Effector memory CD8-positive, alpha-beta T cell (primary cell): Measurements from ENCODE around the gene DLL1.
A peak's percentile ranks its signal among the peaks of the same experiment; 100 is the strongest.

Experiments used
- ATAC-seq: fragments of 150-1000 bp; cut with Tn5 transposase; replicated peaks from 2 replicates; pipeline ENCODE4 v1.10.0; 2021; ENCODE audit warnings: mild to moderate bottlenecking, moderate library complexity
- DNase-seq, 3 experiments: peaks; one replicate each; pipeline ENCODE4 v3.0.0; 2021
- H3K27ac Mint-ChIP-seq, 2 donors: one replicate each; pipeline ENCODE4 v1.8.0; 2022; ENCODE audit warnings: mild to moderate bottlenecking in 2 of 2, mixed read lengths in 2 of 2, moderate library complexity in 2 of 2
- H3K27me3 Mint-ChIP-seq, 2 donors: one replicate each; pipeline ENCODE4 v1.8.0; 2022; ENCODE audit warnings: mixed read lengths in 2 of 2
- H3K36me3 Mint-ChIP-seq: one replicate; pipeline ENCODE4 v1.8.0; 2022; ENCODE audit warnings: mild to moderate bottlenecking, moderate library complexity, mixed read lengths; ENCODE audit not compliant: insufficient read depth
- H3K4me1 Mint-ChIP-seq, 2 donors: one replicate each; pipeline ENCODE4 v1.8.0; 2022; ENCODE audit warnings: low read depth in 2 of 2, mixed read lengths in 2 of 2
- H3K4me3 Mint-ChIP-seq, 2 donors: one replicate each; pipeline ENCODE4 v1.8.0; 2022; ENCODE audit warnings: mild to moderate bottlenecking in 2 of 2, mixed read lengths in 2 of 2, moderate library complexity in 2 of 2
- H3K9me3 Mint-ChIP-seq, 2 donors: one replicate each; pipeline ENCODE4 v1.8.0; 2022; ENCODE audit warnings: mixed read lengths in 2 of 2

The DLL1 gene

DNA sequence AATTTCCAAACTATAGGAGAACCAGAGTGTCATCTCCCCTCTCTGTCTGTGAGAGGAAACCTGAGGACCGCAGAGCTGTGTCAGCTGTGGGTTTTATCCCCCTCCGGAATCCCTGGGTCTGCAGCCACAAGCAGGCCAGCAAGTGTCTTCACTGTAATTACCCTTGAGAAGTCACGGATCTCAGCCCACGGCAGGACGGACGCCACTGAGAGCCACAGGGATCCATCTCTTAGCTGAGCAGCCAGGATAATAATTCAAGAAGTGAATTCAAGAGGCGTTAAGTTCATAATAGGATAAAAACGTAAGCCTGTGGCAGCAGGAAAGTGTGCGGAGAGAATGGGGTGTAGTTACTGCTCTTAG lies 37.0 kb downstream of the DLL1 start:
- Mint-ChIP-seq H3K27ac (no peak overlapping the region), H3K4me3 (no peak overlapping the region), H3K36me3 (no peaks in the 10 kb centered on the region), H3K4me1 (no peaks in the 10 kb centered on the region), H3K9me3 (no peaks in the 10 kb centered on the region), H3K27me3 (peaks cover 36 to 68% of the 10 kb centered on the region in 2 donors)
- ATAC-seq = no peak
- DNase-seq = no peak

DNA sequence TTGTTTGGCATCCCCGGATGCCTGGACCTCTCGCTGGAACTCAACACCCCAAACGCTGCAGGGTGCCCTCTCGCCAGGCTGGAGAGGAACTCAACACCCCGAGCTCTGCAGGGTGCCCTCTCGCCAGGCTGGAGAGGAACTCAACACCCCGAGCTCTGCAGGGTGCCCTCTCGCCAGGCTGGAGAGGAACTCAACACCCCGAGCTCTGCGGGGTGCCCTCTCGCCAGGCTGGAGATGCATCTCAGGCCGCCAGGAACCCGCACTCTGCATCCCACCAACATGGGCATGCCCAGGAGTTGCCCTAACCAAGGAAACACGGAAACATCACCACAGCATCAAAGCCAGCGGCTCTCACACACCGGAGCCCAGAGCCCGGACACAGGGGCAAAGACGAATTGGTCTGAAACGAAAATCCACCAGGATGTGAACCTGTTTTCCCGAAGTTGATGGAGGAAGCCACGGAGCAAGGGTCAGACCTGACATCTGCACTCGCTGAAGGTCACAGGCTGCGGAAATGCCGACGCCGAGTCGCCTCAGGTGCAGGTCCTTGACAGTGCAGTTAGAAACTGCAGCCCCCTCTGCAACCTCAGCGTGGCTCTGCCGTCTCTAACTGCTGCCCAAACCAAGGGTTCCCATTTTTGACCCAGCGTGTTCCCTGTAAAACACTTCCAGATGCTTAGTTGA lies 37.5 kb downstream of the DLL1 start:
- H3K27ac Mint-ChIP-seq = no peak overlapping the region
- H3K27me3 Mint-ChIP-seq = peaks cover 32 to 73% of the 10 kb centered on the region in 2 donors
- H3K36me3 Mint-ChIP-seq = no peaks in the 10 kb centered on the region
- H3K4me3 Mint-ChIP-seq = no peak overlapping the region
- H3K9me3 Mint-ChIP-seq = no peaks in the 10 kb centered on the region
- ATAC-seq (no peak), DNase-seq (no peak)
- no peaks in the 10 kb centered on the region for H3K4me1 Mint-ChIP-seq

DNA sequence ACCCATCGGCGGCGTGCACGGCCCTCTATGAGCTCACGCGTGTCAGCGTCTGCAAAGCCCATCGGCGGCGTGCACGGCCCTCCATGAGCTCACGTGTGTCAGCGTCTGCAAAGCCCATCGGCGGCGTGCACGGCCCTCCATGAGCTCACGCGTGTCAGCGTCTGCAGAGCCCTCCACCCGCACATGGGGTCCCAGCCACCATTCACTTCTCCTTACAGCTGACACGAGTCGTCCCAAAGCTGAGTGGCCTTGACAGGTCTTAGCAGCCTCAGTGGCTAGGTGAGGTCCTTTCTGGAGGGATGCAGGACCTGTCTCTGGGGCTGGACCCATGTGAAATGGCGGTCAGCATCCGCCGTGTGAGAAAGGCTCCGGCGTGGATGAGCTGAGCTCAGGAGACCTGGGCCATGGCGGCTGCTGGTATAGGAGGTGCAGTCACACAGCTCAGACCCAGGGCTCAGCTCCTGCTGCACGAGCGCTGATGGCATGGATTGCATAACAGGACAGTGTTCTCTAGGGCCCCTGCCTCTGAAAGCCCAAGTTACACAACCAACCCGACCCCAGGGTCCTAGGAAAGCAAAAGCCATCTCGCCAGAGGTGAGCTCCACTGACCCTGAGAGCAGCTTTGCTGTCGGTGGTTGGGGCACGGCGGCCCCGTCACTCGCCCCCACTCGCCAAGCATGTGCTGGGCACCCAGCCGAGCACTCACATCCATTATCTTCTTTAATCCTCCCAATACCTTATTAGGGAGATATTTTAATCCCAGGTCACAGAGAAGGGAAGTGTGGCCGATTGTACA lies 38.9 kb downstream of the DLL1 start:
- no peaks in the 10 kb centered on the region for H3K9me3 Mint-ChIP-seq
- H3K27me3 Mint-ChIP-seq = peaks cover 27 to 80% of the 10 kb centered on the region in 2 donors
- no peaks in the 10 kb centered on the region for H3K36me3 Mint-ChIP-seq
- DNase-seq (no peak), ATAC-seq (no peak)
- no peaks in the 10 kb centered on the region for H3K4me1 Mint-ChIP-seq
- H3K4me3 Mint-ChIP-seq = no peak overlapping the region
- no peak overlapping the region for H3K27ac Mint-ChIP-seq

DNA sequence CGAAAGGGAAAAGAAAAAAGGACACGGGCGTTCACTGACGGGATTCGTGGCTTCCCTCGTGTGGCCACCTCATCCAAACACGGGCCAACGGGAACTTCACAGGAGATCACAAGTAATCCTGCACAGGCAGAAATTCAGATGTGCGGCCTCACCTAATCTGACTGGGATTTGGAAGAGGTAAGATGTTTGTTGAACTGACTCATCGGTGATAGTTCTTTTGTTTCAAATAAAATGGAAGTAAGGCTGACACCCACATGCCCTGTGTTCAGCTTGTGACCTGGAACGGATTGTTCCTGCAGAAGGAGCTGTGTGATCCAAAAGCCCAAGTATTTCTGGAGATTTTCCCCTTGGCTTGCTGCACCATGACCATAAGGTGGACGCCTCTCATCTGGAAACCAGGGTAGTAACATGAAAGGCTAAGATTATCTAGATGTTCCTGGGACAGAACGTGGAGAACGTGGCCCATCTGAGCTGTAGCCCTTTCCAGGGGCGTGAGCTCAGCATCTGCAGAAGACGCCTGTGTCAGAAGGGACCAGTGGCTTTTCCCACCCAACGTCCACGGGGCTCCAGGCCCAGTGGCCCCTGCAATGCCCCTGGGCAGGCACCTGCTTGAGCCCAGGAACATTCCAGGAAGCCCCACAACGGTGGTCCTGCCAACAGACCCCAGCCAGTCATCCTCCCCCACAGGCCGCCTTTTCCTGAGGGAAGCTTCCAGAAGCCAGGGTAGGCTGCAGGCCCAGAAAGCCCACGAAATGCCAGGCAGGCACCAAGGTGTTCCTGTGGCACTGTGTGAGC lies 39.7 kb downstream of the DLL1 start:
- DNase-seq (no peak), ATAC-seq (no peak)
- Mint-ChIP-seq H3K36me3 (no peaks in the 10 kb centered on the region), H3K4me3 (no peak overlapping the region), H3K27ac (no peak overlapping the region), H3K9me3 (no peaks in the 10 kb centered on the region), H3K4me1 (no peaks in the 10 kb centered on the region), H3K27me3 (peaks cover 27 to 76% of the 10 kb centered on the region in 2 donors)

DNA sequence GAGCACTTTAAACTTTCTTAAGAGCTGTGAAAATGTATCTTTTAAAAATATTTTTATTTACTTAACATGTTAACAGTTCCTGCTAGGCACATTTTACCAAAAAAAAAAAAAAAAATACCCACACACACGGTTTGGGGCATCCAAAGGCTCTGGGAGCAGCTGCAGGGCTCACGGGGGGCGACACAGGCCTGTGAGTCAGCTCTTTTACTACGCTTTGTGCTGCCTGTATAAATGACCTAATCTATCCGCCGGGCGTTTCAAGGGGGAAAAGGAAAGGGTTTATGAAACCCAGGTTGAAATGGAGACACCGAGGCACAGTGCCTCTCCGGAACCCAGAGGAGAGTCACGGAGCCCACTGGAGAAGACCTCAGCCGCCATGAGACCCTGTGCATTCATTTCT lies 40.4 kb downstream of the DLL1 start:
- Mint-ChIP-seq H3K27me3 (peaks cover 27 to 75% of the 10 kb centered on the region in 2 donors), H3K4me1 (no peaks in the 10 kb centered on the region), H3K27ac (no peak overlapping the region), H3K9me3 (no peaks in the 10 kb centered on the region), H3K4me3 (no peak overlapping the region), H3K36me3 (no peaks in the 10 kb centered on the region)
- ATAC-seq (no peak), DNase-seq (no peak)

DNA sequence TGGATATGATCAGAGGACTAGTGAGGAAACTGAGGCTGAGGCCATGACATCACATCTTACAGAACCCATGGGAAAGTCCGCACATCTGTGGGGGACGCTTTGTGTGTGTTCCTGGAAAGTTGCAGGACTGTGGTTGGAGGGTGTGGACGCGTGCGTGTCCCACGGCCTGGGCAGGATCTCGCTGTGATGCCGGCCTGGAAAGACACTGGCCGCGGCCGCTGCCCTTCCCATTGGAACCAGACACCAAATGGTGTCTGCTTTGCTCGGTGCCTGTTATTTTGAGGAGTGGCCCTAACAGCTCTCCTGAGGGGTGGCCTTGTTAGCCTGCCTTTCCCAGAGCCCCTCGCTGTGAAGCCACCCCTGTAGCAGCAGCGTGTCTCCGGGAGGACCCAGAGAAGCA lies 41.1 kb downstream of the DLL1 start:
- no peaks in the 10 kb centered on the region for H3K4me1 Mint-ChIP-seq
- H3K9me3 Mint-ChIP-seq = no peaks in the 10 kb centered on the region
- H3K36me3 Mint-ChIP-seq = no peaks in the 10 kb centered on the region
- no peak overlapping the region for H3K4me3 Mint-ChIP-seq
- H3K27ac Mint-ChIP-seq = no peak overlapping the region
- peaks cover 23 to 70% of the 10 kb centered on the region in 2 donors for H3K27me3 Mint-ChIP-seq
- ATAC-seq = no peak
- DNase-seq = no peak

DNA sequence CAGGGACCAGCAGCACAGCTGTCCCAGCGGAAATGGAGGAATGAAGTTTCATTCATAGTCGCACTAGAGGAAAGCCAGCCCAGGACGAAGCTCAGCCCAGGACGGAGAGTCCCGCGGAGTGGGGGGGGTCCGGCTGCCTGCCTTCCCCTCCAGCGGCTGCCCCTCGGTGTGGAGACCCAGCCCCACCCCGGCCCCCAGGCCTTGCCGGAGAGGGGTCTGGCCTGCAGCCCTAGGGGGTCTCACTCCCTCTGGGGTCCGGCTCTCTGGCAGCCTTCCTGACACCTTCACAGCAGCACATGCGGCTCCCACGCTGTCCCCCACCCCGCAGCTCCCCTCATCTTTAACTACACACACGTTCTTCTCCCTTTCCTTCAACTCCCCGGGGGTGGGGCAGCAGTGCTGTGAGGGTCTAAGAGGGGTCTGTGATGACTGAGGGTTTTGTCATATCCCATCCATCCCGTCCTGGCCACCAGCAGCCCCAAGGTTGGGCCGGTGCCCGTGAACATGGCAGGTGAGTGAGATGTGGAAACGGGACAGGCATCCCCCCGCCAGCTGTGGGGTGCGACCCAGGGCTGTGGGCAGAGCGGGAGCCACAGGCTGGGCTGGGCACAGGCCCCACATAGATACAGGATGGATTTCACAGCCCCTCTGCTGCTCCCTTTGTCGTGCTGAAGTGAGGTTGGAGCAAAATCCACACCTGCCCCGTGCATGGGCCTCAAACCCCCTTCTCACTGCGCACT lies 41.8 kb downstream of the DLL1 start:
- DNase-seq = no peak
- ATAC-seq = no peak
- no peak overlapping the region for H3K27ac Mint-ChIP-seq

DNA sequence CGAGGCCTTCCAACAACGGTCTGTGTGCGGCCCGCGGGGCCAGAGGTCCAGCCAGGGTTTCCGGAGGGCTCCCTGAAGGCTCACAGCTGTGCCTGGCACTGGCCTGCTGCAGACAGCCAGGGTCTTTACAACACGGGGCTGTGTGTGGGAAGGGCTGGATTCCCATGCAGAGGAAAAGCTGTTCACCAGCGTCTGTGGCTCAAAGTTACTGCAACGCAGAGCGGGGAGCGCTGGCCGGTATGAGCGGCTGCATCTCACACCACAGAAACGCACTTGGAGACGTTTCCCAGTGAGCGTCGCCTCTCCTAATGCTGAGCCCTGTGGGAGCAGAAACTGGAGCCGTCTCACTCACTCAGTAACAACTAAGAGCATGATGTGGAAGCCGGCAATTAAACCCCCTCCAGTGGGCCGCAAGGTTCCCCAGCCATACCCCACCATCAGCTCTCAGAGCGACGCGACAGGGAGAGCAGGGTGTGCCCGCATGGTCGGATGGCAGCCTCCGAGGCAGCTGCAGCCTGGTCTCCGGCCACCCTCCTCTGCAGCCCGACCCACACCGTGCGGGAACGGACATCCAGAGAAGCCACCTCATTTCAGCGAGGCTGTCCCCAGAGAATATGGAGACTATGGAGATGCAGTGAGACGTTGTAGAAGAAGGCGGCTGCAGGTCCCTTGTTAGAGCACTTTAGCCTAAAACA lies 42.6 kb downstream of the DLL1 start:
- Mint-ChIP-seq H3K36me3 (no peaks in the 10 kb centered on the region), H3K9me3 (no peaks in the 10 kb centered on the region)
- ATAC-seq = no peak

More for the DNA sequence above, 41.8 kb downstream of the DLL1 start:
- H3K36me3 Mint-ChIP-seq = no peaks in the 10 kb centered on the region
- no peak overlapping the region for H3K4me3 Mint-ChIP-seq
- H3K27me3 Mint-ChIP-seq = peaks cover 29 to 70% of the 10 kb centered on the region in 2 donors
- H3K4me1 Mint-ChIP-seq = no peaks in the 10 kb centered on the region
- no peaks in the 10 kb centered on the region for H3K9me3 Mint-ChIP-seq

DNA sequence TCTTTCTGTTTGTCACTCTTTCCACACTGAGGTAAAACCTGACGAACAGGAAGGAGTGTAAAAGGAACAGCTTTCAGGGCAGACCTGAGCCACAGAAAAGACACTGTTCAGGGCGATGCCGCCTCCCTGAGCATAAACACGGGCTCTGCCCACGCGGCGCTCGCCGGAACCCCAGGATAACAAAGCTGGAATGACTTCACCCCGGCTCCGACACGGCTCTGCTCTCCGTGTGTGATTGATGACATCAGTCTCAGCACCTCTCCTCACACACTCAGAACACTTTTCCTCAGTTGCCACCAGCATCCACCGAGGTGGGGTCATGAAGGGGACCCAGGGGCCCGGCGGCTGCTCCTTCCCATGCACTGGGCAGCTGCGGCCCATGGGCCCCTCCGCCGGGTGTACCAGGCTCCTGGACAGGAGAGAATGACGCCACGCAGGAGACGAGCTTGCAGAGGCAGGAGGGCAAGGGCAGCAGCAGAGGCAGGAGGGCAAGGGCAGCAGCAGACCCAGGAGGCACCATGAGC lies 43.6 kb downstream of the DLL1 start:
- no peak for ATAC-seq
- Mint-ChIP-seq H3K27ac (no peak overlapping the region), H3K9me3 (no peaks in the 10 kb centered on the region), H3K36me3 (no peaks in the 10 kb centered on the region), H3K4me3 (peak overlapping the region in 1 of 2 donors; percentile 51), H3K27me3 (peaks cover 33 to 58% of the 10 kb centered on the region in 2 donors), H3K4me1 (no peaks in the 10 kb centered on the region)
- DNase-seq = no peak

More for the DNA sequence above, 42.6 kb downstream of the DLL1 start:
- peaks cover 34 to 68% of the 10 kb centered on the region in 2 donors for H3K27me3 Mint-ChIP-seq
- no peak for DNase-seq
- H3K4me1 Mint-ChIP-seq = no peaks in the 10 kb centered on the region
- H3K4me3 Mint-ChIP-seq = no peak overlapping the region
- H3K27ac Mint-ChIP-seq = no peak overlapping the region

DNA sequence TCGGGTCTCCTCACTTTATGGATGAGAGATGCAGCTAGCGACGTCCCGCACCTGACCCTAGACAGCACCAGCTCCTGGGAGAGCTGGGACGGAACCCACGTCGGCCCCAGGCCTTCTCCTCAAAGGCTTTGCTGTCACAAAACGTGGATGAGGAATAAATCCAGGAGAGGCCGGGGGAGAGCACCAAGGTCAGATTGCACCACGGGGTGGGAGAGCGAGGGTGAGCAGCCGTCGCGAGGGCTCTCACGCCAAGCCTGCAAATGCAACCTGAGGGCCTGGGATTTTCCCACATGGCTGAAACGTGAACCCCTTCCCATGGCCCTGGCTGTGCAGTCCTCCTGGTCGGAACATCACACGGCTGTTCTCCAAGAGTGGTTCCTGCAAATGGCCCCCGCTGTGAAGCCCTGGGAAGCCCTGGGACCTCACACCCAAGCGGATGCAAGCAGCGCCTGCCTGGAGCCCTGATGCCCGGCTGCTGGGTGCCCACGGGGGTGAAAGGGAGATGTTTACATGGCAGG lies 45.3 kb downstream of the DLL1 start:
- ATAC-seq (no peak), DNase-seq (no peak)
- Mint-ChIP-seq H3K4me3 (no peak overlapping the region), H3K36me3 (no peaks in the 10 kb centered on the region), H3K9me3 (no peaks in the 10 kb centered on the region), H3K27ac (no peak overlapping the region), H3K4me1 (no peaks in the 10 kb centered on the region), H3K27me3 (peaks cover 25 to 47% of the 10 kb centered on the region in 2 donors)

DNA sequence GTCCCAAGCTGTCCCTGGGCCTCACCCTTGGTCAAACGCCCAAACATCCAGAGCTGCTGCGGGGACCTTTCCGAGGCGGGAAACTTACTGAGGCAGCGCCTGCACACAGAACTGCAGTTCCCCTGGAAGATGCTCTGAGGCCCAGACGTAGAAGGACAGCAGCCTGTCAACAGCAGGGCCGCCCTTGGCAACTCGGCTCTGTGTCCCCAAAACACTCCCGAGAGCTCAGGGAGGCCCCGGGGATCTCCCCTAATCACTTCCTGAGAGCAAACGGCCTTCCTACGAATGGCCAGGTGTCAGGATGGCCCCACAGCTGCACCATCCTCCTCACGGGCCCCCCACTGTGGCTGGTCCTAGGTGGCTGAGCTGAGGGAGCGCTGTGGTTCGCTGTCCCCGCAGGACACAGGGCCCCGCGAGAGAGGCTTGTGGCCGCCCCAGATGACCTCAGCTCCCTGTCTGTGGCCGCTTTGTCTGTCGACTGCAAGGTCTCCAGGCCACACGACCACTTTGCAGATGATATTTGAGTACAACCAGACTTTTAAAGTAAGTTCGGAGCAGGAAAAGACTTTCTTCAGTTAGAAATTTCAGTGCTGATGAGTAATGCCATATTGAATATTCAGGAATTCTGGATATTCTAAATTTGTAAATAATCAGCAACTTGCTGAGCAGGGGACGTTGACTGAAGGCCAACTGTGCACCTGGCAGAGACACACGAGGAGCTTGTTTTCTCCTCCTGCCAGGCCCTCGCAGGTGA lies 46.0 kb downstream of the DLL1 start:
- no peak overlapping the region for H3K27ac Mint-ChIP-seq
- no peaks in the 10 kb centered on the region for H3K4me1 Mint-ChIP-seq
- no peak overlapping the region for H3K4me3 Mint-ChIP-seq
- H3K27me3 Mint-ChIP-seq = peaks cover 27 to 45% of the 10 kb centered on the region in 2 donors
- no peaks in the 10 kb centered on the region for H3K36me3 Mint-ChIP-seq
- ATAC-seq (no peak), DNase-seq (no peak)
- H3K9me3 Mint-ChIP-seq = no peaks in the 10 kb centered on the region

DNA sequence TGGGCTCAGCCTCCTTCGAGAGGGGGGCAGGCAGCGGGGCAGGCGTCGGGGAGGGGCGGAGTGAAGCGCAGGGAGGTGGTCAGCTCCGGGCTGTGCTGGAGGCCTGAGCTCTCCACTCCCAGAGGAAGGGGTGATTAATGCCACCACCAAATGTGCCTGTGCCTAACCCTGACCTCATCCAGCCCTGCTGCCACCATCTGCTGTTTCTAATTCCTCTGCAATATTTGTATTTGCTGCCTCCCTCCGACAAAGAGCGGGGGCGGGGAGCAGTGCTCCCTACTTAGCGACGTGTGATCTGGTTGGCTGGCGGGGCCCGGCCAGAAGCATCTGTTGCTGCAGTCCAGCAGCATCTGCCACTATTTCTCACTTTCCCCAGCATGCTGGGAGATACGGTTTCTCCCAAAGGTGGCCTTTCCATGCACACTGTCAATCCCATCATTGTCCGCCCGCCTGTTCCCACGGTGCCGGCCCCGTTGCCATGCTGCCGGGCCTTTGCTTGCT lies 47.0 kb downstream of the DLL1 start:
- Mint-ChIP-seq H3K4me3 (no peak overlapping the region), H3K27ac (no peak overlapping the region), H3K36me3 (no peaks in the 10 kb centered on the region), H3K4me1 (no peaks in the 10 kb centered on the region), H3K9me3 (no peaks in the 10 kb centered on the region), H3K27me3 (peaks cover 25 to 45% of the 10 kb centered on the region in 2 donors)
- DNase-seq (no peak), ATAC-seq (no peak)
